ACC112 (cell line): Measurements from ENCODE around the gene SLC1A3.

Experiments used
- H2AFZ ChIP-seq: fragments of 200-600 bp; sonication (generic); one replicate; pipeline ENCODE4 v1.6.0; 2017; ENCODE audit warnings: antibody characterized with exemption, low read length; ENCODE audit not compliant: unreplicated experiment
- H3K27ac ChIP-seq: fragments of 200-600 bp; sonication (generic); 2 replicates; pipeline ENCODE4 v1.5.1; 2014; ENCODE audit warnings: low read depth, mild to moderate bottlenecking, antibody characterized with exemption, low read length, moderate library complexity
- H3K27me3 ChIP-seq: fragments of 200-600 bp; sonication (generic); 2 replicates; pipeline ENCODE4 v1.6.1; 2014; ENCODE audit warnings: mild to moderate bottlenecking, antibody characterized with exemption, low read length, moderate library complexity, mixed read lengths; ENCODE audit not compliant: insufficient read depth
- H3K36me3 ChIP-seq: fragments of 200-600 bp; sonication (generic); 2 replicates; pipeline ENCODE4 v1.6.1; 2016; ENCODE audit warnings: mild to moderate bottlenecking, antibody characterized with exemption, low read length, moderate library complexity, mixed read lengths; ENCODE audit not compliant: insufficient read depth
- H3K4me1 ChIP-seq: fragments of 200-600 bp; sonication (generic); one replicate; pipeline ENCODE4 v1.6.1; 2016; ENCODE audit warnings: low read length, mixed read lengths; ENCODE audit not compliant: insufficient read depth, unreplicated experiment, control insufficient read depth
- H3K4me3 ChIP-seq: fragments of 200-600 bp; sonication (generic); 2 replicates; pipeline ENCODE4 v1.5.1; 2014; ENCODE audit warnings: mild to moderate bottlenecking, low read depth, low read length
- H3K79me2 ChIP-seq: fragments of 200-600 bp; sonication (generic); one replicate; pipeline ENCODE4 v1.6.0; 2016; ENCODE audit warnings: low read length; ENCODE audit not compliant: control insufficient read depth, unreplicated experiment, insufficient read depth

The SLC1A3 gene

GRCh38 chr5:36686881-36687280, 80.5 kb downstream of the SLC1A3 start:
- no peak overlapping the region for H2AFZ ChIP-seq

GRCh38 chr5:36688722-36689121, 82.3 kb downstream of the SLC1A3 start:
- Histone ChIP-seq H3K27ac (no peak overlapping the region), H3K27me3 (no peaks in the 10 kb centered on the region), H3K36me3 (no peaks in the 10 kb centered on the region), H2AFZ (no peak overlapping the region), H3K4me1 (peaks cover 20% of the 10 kb centered on the region), H3K79me2 (no peaks in the 10 kb centered on the region), H3K4me3 (no peak overlapping the region)

More at GRCh38 chr5:36686881-36687280, 80.5 kb downstream of the SLC1A3 start:
- Histone ChIP-seq H3K4me3 (no peak overlapping the region), H3K79me2 (no peaks in the 10 kb centered on the region), H3K36me3 (no peaks in the 10 kb centered on the region), H3K27ac (no peak overlapping the region), H3K4me1 (peaks cover 19% of the 10 kb centered on the region), H3K27me3 (no peaks in the 10 kb centered on the region)

GRCh38 chr5:36689225-36689624, 82.8 kb downstream of the SLC1A3 start:
- no peaks in the 10 kb centered on the region for H3K79me2 ChIP-seq
- H3K27me3 ChIP-seq: no peaks in the 10 kb centered on the region
- no peak overlapping the region for H3K27ac ChIP-seq
- H3K4me1 ChIP-seq: peaks cover 24% of the 10 kb centered on the region
- no peaks in the 10 kb centered on the region for H3K36me3 ChIP-seq
- H3K4me3 ChIP-seq: no peak overlapping the region
- no peak overlapping the region for H2AFZ ChIP-seq

GRCh38 chr5:36690041-36690961, 83.9 kb downstream of the SLC1A3 start:
- Histone ChIP-seq H3K27ac (peak overlapping the region; percentile 40; the same call in 1 of the 2 replicates), H2AFZ (peak overlapping the region; percentile 83), H3K79me2 (no peaks in the 10 kb centered on the region), H3K4me1 (peaks cover 27% of the 10 kb centered on the region), H3K4me3 (peak overlapping the region; percentile 84), H3K27me3 (no peaks in the 10 kb centered on the region), H3K36me3 (no peaks in the 10 kb centered on the region)

GRCh38 chr5:36691226-36691625, 84.8 kb downstream of the SLC1A3 start:
- no peak overlapping the region for H3K4me3 ChIP-seq
- peaks cover 27% of the 10 kb centered on the region for H3K4me1 ChIP-seq
- H3K79me2 ChIP-seq: no peaks in the 10 kb centered on the region
- H3K27ac ChIP-seq: no peak overlapping the region
- H3K36me3 ChIP-seq: no peaks in the 10 kb centered on the region
- no peak overlapping the region for H2AFZ ChIP-seq
- no peaks in the 10 kb centered on the region for H3K27me3 ChIP-seq

- H3K27me3 ChIP-seq: no peaks in the 10 kb centered on the region
- H2AFZ ChIP-seq: peak overlapping the region; percentile 10
- no peak overlapping the region for H3K27ac ChIP-seq
- no peaks in the 10 kb centered on the region for H3K79me2 ChIP-seq
- H3K36me3 ChIP-seq: no peaks in the 10 kb centered on the region
- no peak overlapping the region for H3K4me3 ChIP-seq
- peaks cover 27% of the 10 kb centered on the region for H3K4me1 ChIP-seq
Observed at GRCh38 chr5:36691696-36692371, 85.4 kb downstream of the SLC1A3 start.

GRCh38 chr5:36692791-36693763, 86.7 kb downstream of the SLC1A3 start:
- H3K79me2 ChIP-seq: no peaks in the 10 kb centered on the region
- H3K36me3 ChIP-seq: no peaks in the 10 kb centered on the region
- H3K4me1 ChIP-seq: peaks cover 27% of the 10 kb centered on the region
- H2AFZ ChIP-seq: peak overlapping the region; percentile 57
- H3K27me3 ChIP-seq: no peaks in the 10 kb centered on the region
- H3K27ac ChIP-seq: no peak overlapping the region
- peak overlapping the region; percentile 61; the same call in 1 of the 2 replicates for H3K4me3 ChIP-seq

- no peak overlapping the region for H2AFZ ChIP-seq
- peaks cover under 1% of the 10 kb centered on the region; the same call in 1 of the 2 replicates for H3K27me3 ChIP-seq
- H3K4me3 ChIP-seq: no peak overlapping the region
- H3K27ac ChIP-seq: no peak overlapping the region
- H3K36me3 ChIP-seq: no peaks in the 10 kb centered on the region
- no peaks in the 10 kb centered on the region for H3K79me2 ChIP-seq
- peaks cover 24% of the 10 kb centered on the region for H3K4me1 ChIP-seq
Observed at GRCh38 chr5:36694351-36694750, 87.9 kb downstream of the SLC1A3 start.

GRCh38 chr5:36696059-36696673, 89.8 kb downstream of the SLC1A3 start:
- no peaks in the 10 kb centered on the region for H3K79me2 ChIP-seq
- H3K36me3 ChIP-seq: no peaks in the 10 kb centered on the region
- no peak overlapping the region for H3K27ac ChIP-seq
- H3K4me1 ChIP-seq: peaks cover 15% of the 10 kb centered on the region
- H2AFZ ChIP-seq: no peak overlapping the region
- H3K4me3 ChIP-seq: no peak overlapping the region
- peaks cover 17% of the 10 kb centered on the region for H3K27me3 ChIP-seq

GRCh38 chr5:36698031-36698430, 91.6 kb downstream of the SLC1A3 start:
- Histone ChIP-seq H3K27ac (no peak overlapping the region), H3K4me3 (no peak overlapping the region), H3K79me2 (no peaks in the 10 kb centered on the region), H3K27me3 (peaks cover 33% of the 10 kb centered on the region), H3K36me3 (no peaks in the 10 kb centered on the region), H2AFZ (no peak overlapping the region), H3K4me1 (peaks cover 7% of the 10 kb centered on the region)
